ENCODE results near the gene RBM15B. TPM values are rescaled to one million over a fixed set of nuclear protein-coding genes. Genes with fewer than 3 reads are reported as not detected.
A peak's percentile ranks its signal among the peaks of the same experiment; 100 is the strongest.

RBM15B gene
- total and polyA plus RNA-seq, 9 of the 15 experiments (the other 6 are each of a cell fraction or from before 2014, with no cell fraction given), result 1.8 to 21.0 (median 10.5) TPM

GRCh38 chr3:51391075-51391565 is at the start of gene RBM15B (continued):
- TF ChIP-seq DMBX1 (CRISPR knock-in tag; IDR thresholded peaks at IDR 0.05; ENCODE audit: borderline replicate concordance) (no peak), ARNT (IDR thresholded peaks at IDR 0.05) (no peak), PHB2 (IDR thresholded peaks at IDR 0.05; ENCODE audit: low read depth) (no peak)
- TF ChIP-seq, protein P1, sequence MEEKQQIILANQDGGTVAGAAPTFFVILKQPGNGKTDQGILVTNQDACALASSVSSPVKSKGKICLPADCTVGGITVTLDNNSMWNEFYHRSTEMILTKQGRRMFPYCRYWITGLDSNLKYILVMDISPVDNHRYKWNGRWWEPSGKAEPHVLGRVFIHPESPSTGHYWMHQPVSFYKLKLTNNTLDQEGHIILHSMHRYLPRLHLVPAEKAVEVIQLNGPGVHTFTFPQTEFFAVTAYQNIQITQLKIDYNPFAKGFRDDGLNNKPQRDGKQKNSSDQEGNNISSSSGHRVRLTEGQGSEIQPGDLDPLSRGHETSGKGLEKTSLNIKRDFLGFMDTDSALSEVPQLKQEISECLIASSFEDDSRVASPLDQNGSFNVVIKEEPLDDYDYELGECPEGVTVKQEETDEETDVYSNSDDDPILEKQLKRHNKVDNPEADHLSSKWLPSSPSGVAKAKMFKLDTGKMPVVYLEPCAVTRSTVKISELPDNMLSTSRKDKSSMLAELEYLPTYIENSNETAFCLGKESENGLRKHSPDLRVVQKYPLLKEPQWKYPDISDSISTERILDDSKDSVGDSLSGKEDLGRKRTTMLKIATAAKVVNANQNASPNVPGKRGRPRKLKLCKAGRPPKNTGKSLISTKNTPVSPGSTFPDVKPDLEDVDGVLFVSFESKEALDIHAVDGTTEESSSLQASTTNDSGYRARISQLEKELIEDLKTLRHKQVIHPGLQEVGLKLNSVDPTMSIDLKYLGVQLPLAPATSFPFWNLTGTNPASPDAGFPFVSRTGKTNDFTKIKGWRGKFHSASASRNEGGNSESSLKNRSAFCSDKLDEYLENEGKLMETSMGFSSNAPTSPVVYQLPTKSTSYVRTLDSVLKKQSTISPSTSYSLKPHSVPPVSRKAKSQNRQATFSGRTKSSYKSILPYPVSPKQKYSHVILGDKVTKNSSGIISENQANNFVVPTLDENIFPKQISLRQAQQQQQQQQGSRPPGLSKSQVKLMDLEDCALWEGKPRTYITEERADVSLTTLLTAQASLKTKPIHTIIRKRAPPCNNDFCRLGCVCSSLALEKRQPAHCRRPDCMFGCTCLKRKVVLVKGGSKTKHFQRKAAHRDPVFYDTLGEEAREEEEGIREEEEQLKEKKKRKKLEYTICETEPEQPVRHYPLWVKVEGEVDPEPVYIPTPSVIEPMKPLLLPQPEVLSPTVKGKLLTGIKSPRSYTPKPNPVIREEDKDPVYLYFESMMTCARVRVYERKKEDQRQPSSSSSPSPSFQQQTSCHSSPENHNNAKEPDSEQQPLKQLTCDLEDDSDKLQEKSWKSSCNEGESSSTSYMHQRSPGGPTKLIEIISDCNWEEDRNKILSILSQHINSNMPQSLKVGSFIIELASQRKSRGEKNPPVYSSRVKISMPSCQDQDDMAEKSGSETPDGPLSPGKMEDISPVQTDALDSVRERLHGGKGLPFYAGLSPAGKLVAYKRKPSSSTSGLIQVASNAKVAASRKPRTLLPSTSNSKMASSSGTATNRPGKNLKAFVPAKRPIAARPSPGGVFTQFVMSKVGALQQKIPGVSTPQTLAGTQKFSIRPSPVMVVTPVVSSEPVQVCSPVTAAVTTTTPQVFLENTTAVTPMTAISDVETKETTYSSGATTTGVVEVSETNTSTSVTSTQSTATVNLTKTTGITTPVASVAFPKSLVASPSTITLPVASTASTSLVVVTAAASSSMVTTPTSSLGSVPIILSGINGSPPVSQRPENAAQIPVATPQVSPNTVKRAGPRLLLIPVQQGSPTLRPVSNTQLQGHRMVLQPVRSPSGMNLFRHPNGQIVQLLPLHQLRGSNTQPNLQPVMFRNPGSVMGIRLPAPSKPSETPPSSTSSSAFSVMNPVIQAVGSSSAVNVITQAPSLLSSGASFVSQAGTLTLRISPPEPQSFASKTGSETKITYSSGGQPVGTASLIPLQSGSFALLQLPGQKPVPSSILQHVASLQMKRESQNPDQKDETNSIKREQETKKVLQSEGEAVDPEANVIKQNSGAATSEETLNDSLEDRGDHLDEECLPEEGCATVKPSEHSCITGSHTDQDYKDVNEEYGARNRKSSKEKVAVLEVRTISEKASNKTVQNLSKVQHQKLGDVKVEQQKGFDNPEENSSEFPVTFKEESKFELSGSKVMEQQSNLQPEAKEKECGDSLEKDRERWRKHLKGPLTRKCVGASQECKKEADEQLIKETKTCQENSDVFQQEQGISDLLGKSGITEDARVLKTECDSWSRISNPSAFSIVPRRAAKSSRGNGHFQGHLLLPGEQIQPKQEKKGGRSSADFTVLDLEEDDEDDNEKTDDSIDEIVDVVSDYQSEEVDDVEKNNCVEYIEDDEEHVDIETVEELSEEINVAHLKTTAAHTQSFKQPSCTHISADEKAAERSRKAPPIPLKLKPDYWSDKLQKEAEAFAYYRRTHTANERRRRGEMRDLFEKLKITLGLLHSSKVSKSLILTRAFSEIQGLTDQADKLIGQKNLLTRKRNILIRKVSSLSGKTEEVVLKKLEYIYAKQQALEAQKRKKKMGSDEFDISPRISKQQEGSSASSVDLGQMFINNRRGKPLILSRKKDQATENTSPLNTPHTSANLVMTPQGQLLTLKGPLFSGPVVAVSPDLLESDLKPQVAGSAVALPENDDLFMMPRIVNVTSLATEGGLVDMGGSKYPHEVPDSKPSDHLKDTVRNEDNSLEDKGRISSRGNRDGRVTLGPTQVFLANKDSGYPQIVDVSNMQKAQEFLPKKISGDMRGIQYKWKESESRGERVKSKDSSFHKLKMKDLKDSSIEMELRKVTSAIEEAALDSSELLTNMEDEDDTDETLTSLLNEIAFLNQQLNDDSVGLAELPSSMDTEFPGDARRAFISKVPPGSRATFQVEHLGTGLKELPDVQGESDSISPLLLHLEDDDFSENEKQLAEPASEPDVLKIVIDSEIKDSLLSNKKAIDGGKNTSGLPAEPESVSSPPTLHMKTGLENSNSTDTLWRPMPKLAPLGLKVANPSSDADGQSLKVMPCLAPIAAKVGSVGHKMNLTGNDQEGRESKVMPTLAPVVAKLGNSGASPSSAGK (IDR thresholded peaks at IDR 0.05), result no peak
- TF ChIP-seq, protein P2, sequence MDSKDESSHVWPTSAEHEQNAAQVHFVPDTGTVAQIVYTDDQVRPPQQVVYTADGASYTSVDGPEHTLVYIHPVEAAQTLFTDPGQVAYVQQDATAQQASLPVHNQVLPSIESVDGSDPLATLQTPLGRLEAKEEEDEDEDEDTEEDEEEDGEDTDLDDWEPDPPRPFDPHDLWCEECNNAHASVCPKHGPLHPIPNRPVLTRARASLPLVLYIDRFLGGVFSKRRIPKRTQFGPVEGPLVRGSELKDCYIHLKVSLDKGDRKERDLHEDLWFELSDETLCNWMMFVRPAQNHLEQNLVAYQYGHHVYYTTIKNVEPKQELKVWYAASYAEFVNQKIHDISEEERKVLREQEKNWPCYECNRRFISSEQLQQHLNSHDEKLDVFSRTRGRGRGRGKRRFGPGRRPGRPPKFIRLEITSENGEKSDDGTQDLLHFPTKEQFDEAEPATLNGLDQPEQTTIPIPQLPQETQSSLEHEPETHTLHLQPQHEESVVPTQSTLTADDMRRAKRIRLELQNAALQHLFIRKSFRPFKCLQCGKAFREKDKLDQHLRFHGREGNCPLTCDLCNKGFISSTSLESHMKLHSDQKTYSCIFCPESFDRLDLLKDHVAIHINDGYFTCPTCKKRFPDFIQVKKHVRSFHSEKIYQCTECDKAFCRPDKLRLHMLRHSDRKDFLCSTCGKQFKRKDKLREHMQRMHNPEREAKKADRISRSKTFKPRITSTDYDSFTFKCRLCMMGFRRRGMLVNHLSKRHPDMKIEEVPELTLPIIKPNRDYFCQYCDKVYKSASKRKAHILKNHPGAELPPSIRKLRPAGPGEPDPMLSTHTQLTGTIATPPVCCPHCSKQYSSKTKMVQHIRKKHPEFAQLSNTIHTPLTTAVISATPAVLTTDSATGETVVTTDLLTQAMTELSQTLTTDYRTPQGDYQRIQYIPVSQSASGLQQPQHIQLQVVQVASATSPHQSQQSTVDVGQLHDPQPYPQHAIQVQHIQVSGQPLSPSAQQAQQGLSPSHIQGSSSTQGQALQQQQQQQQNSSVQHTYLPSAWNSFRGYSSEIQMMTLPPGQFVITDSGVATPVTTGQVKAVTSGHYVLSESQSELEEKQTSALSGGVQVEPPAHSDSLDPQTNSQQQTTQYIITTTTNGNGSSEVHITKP (IDR thresholded peaks at IDR 0.05; ENCODE audit: partially characterized antibody), result peak; percentile 80
- TF ChIP-seq, protein P3, sequence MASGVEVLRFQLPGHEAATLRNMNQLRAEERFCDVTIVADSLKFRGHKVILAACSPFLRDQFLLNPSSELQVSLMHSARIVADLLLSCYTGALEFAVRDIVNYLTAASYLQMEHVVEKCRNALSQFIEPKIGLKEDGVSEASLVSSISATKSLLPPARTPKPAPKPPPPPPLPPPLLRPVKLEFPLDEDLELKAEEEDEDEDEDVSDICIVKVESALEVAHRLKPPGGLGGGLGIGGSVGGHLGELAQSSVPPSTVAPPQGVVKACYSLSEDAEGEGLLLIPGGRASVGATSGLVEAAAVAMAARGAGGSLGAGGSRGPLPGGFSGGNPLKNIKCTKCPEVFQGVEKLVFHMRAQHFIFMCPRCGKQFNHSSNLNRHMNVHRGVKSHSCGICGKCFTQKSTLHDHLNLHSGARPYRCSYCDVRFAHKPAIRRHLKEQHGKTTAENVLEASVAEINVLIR (CRISPR knock-in tag; IDR thresholded peaks at IDR 0.05), result peak; percentile 88
- TF ChIP-seq, protein P4, sequence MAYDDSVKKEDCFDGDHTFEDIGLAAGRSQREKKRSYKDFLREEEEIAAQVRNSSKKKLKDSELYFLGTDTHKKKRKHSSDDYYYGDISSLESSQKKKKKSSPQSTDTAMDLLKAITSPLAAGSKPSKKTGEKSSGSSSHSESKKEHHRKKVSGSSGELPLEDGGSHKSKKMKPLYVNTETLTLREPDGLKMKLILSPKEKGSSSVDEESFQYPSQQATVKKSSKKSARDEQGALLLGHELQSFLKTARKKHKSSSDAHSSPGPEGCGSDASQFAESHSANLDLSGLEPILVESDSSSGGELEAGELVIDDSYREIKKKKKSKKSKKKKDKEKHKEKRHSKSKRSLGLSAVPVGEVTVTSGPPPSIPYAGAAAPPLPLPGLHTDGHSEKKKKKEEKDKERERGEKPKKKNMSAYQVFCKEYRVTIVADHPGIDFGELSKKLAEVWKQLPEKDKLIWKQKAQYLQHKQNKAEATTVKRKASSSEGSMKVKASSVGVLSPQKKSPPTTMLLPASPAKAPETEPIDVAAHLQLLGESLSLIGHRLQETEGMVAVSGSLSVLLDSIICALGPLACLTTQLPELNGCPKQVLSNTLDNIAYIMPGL (CRISPR knock-in tag; IDR thresholded peaks at IDR 0.05), result 0 out of 2 replicates have a peak, but pooled peaks have one; percentile 70

Measured in K562 (cell line).